Brain microvascular endothelial cell (primary cell): Measurements from ENCODE around the gene SRCIN1.

Experiments used
- DNase-seq: peaks from one replicate; pipeline ENCODE4 v3.0.0-alpha.2; 2020
- H3K27ac ChIP-seq: fragments of 250-450 bp; sonication (Bioruptor Pico); 2 replicates; pipeline ENCODE4 v1.5.1; 2020; ENCODE audit warnings: mild to moderate bottlenecking, moderate library complexity
- H3K27me3 ChIP-seq: fragments of 250-450 bp; sonication (Bioruptor Pico); replicated peaks from 2 replicates; pipeline ENCODE4 v1.5.1; 2020; ENCODE audit warnings: mild to moderate bottlenecking
- H3K36me3 ChIP-seq: fragments of 250-450 bp; sonication (Bioruptor Pico); replicated peaks from 2 replicates; pipeline ENCODE4 v1.5.1; 2020; ENCODE audit warnings: mild to moderate bottlenecking
- H3K4me3 ChIP-seq: 2 replicates; pipeline ENCODE4 v1.5.1; 2011; ENCODE audit warnings: low read depth, mild to moderate bottlenecking, control low read depth, low read length, moderate library complexity
- in situ Hi-C: cut with HindIII; loops from 2 replicates; pipeline ENCODE4 v1.10.0; 2017; ENCODE audit warnings: low sequenced_read_pairs, low pct_ligation_motif_present
- TF ChIP-seq, protein P1 (sequence below): IDR thresholded peaks from 2 replicates; pipeline ENCODE4 v1.5.1; 2011; ENCODE audit warnings: low read depth, mild to moderate bottlenecking, moderate library complexity, low read length, control low read depth, inconsistent platforms; ENCODE audit errors: missing control alignments

SRCIN1 gene

DNA sequence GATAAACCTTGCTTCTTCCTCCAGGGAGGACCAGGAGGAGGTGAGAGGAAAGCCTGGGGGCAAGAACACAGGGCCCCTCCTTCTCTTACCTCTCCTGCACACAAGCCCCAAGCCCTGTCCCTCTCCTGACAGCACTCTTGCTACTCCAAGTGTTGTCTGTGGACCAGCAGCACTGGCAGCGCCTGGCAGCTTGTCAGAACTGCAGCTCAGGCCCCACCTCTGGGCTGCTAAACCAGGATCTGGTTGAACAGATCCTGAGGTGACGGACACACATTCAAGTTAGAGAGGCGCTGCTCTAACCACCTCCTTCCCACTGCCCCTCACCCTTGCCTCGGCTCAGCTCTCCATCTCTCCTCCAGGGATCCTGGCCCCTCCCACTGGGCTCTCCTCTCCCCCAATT, 56.5 kb downstream of the SRCIN1 start:
- H3K27ac ChIP-seq = no peak overlapping the region
- no peak for DNase-seq
- H3K36me3 ChIP-seq = no peaks in the 10 kb centered on the region
- TF ChIP-seq, protein P1, sequence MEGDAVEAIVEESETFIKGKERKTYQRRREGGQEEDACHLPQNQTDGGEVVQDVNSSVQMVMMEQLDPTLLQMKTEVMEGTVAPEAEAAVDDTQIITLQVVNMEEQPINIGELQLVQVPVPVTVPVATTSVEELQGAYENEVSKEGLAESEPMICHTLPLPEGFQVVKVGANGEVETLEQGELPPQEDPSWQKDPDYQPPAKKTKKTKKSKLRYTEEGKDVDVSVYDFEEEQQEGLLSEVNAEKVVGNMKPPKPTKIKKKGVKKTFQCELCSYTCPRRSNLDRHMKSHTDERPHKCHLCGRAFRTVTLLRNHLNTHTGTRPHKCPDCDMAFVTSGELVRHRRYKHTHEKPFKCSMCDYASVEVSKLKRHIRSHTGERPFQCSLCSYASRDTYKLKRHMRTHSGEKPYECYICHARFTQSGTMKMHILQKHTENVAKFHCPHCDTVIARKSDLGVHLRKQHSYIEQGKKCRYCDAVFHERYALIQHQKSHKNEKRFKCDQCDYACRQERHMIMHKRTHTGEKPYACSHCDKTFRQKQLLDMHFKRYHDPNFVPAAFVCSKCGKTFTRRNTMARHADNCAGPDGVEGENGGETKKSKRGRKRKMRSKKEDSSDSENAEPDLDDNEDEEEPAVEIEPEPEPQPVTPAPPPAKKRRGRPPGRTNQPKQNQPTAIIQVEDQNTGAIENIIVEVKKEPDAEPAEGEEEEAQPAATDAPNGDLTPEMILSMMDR = no peak
- in situ Hi-C loops = no loop called here
- no peaks in the 10 kb centered on the region for H3K27me3 ChIP-seq
- no peak overlapping the region for H3K4me3 ChIP-seq

DNA sequence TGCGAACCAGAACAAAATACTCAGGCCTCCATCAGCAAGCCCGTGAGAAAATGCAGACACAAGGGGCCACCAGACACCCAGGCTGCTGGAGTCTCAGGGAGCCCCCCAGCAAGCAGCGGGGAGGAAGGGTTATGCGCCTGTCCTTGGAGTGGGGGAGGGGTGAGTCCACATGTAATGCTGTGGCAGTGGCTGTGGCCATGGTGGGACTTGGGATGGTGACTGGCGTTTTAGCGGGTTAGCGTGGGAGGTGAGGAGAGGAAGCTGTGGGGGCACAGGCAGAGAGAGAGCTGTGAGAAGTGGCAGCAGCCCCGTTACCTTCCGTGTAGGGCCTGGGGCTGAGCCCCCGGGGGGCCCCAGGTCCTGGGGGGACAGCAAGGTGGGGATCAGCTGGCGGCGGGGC, 58.3 kb downstream of the SRCIN1 start:
- no peaks in the 10 kb centered on the region for H3K27me3 ChIP-seq
- in situ Hi-C loops = no loop called here
- TF ChIP-seq, protein P1 = no peak
- H3K36me3 ChIP-seq = no peaks in the 10 kb centered on the region
- DNase-seq = no peak
- H3K27ac ChIP-seq = no peak overlapping the region
- no peak overlapping the region for H3K4me3 ChIP-seq

DNA sequence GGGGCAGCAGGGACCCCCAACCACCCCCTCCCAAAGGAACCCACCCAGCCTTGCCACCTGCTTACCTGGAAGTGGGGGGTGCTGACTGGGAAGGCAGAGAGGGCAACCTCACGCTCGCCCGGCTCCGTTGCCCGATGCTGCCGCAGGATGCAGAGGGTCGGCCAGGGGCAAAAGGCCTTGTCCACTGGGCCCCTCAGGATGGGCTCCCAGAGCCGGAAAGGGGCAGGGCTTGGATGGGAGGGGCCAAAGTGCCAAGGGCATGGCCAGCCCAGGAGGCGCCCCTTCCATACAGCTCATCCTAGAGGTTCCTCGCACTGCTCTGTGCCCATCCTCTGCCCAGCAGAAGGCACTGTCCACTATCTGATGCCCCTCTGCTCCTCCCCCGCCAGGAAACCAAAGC, 59.4 kb downstream of the SRCIN1 start:
- no peak for DNase-seq
- Histone ChIP-seq H3K4me3 (no peak overlapping the region), H3K27ac (no peak overlapping the region), H3K27me3 (no peaks in the 10 kb centered on the region), H3K36me3 (no peaks in the 10 kb centered on the region)
- in situ Hi-C loops = no loop called here
- TF ChIP-seq, protein P1 = no peak

DNA sequence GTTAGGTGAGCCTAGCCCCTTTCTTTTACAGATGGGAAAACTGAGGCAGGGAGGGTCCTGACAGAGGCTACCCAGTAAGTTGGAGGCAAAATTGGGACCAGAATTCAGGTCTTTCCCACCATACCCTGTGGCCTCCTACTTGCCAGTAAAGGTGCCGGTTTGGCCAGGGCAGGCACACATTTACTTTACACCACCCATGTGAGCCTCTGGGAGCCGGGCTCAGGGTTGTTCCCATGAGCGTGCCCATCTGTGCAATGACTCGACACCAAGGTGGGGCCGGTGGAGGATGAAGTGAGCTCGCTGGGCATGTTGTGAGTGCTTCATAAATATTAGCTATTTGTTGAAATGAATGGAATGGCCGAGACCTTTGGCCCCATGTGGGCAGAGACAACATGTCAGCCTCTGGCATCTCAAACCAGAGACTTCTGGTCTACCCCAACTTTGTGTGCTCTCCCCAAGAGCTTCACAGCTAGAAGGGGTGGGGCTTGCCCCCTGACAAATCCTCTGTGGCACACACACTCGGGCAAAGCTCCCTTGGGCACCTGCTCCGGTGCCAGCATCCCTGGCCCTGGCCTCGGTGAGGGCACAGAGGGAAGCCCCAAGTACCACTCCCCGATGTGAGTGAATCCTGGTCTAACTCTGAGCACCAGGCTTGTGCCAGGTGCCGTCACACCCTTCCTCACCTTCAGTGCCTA, 60.1 kb downstream of the SRCIN1 start:
- no peak for DNase-seq
- Histone ChIP-seq H3K36me3 (no peaks in the 10 kb centered on the region), H3K4me3 (no peak overlapping the region), H3K27ac (no peak overlapping the region), H3K27me3 (no peaks in the 10 kb centered on the region)
- TF ChIP-seq, protein P1 = no peak
- in situ Hi-C loops = no loop called here

DNA sequence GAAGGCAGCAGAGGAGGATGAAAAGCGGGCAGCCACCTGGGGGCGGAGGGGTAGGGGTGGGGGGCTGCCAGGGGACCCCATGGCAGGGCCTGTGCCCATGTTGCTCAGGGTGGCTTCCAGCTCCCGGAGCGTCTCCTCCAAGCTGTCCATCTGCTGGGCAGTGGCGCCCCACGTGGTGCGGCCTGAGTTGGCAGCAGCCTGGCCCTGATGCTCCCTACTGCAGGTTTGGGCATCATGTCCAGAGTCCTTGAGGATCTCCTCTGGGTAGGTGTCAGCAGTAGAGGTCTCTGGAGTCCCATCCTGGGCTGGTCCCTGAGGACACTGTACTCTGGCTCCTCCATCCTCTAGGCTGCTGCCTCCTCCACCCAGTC, 60.9 kb downstream of the SRCIN1 start:
- in situ Hi-C loops = no loop called here
- Histone ChIP-seq H3K36me3 (no peaks in the 10 kb centered on the region), H3K27ac (no peak overlapping the region), H3K4me3 (no peak overlapping the region), H3K27me3 (no peaks in the 10 kb centered on the region)
- TF ChIP-seq, protein P1 = no peak
- no peak for DNase-seq
